ENCODE data around the gene KLK12.

KLK12 gene

GRCh38 chr19:51034704-51035103 is at the start of gene KLK12:
Gene KLK12 (minus strand): TSS chr19:51035002. CDS start chr19:51034621, 381 bp downstream.
- no peak for DNase-seq (ENCODE audit: low read depth in 2 of 2, low spot score in 1 of 2)

GRCh38 chr19:51084505-51084904 is 49.7 kb upstream of the KLK12 start:
- no peak for DNase-seq (ENCODE audit: low read depth in 2 of 2, low spot score in 1 of 2)

- no peak for DNase-seq (ENCODE audit: low read depth in 2 of 2, low spot score in 1 of 2)
Observed at GRCh38 chr19:51083783-51084182, 49.0 kb upstream of the KLK12 start.

GRCh38 chr19:51083181-51083580 is 48.4 kb upstream of the KLK12 start:
- no peak for DNase-seq (ENCODE audit: low read depth in 2 of 2, low spot score in 1 of 2)

- DNase-seq (ENCODE audit: low read depth in 2 of 2, low spot score in 1 of 2): no peak
Observed at GRCh38 chr19:51082611-51083010, 47.8 kb upstream of the KLK12 start, which contains the start of gene KLK14. Gene KLK14 (minus strand): TSS chr19:51082887. CDS start chr19:51082614, 273 bp downstream.

GRCh38 chr19:51081476-51081875 is 46.7 kb upstream of the KLK12 start:
- DNase-seq (ENCODE audit: low read depth in 2 of 2, low spot score in 1 of 2): no peak

- DNase-seq (ENCODE audit: low read depth in 2 of 2, low spot score in 1 of 2): no peak
Observed at GRCh38 chr19:51079481-51080110, 44.8 kb upstream of the KLK12 start.

GRCh38 chr19:51078731-51079130 is 43.9 kb upstream of the KLK12 start:
- DNase-seq (ENCODE audit: low read depth in 2 of 2, low spot score in 1 of 2): no peak

- DNase-seq (ENCODE audit: low read depth in 2 of 2, low spot score in 1 of 2): no peak
Observed at GRCh38 chr19:51078104-51078503, 43.3 kb upstream of the KLK12 start.

GRCh38 chr19:51076631-51077213 is 41.9 kb upstream of the KLK12 start:
- no peak for DNase-seq (ENCODE audit: low read depth in 2 of 2, low spot score in 1 of 2)

- DNase-seq (ENCODE audit: low read depth in 2 of 2, low spot score in 1 of 2): no peak
Observed at GRCh38 chr19:51075998-51076397, 41.2 kb upstream of the KLK12 start.

GRCh38 chr19:51071095-51071405 is 36.2 kb upstream of the KLK12 start:
- no peak for DNase-seq (ENCODE audit: low read depth in 2 of 2, low spot score in 1 of 2)

GRCh38 chr19:51070334-51071094 is 35.7 kb upstream of the KLK12 start:
- no peak for DNase-seq (ENCODE audit: low read depth in 2 of 2, low spot score in 1 of 2)

- no peak for DNase-seq (ENCODE audit: low read depth in 2 of 2, low spot score in 1 of 2)
Observed at GRCh38 chr19:51066393-51067186, 31.8 kb upstream of the KLK12 start.

- no peak for DNase-seq (ENCODE audit: low read depth in 2 of 2, low spot score in 1 of 2)
Observed at GRCh38 chr19:51065221-51065960, 30.6 kb upstream of the KLK12 start.

- DNase-seq (ENCODE audit: low read depth in 2 of 2, low spot score in 1 of 2): no peak
Observed at GRCh38 chr19:51064534-51065220, 29.9 kb upstream of the KLK12 start, which contains the start of gene KLK13. Gene KLK13 (minus strand): TSS chr19:51065092. CDS start chr19:51065067, 25 bp downstream.

GRCh38 chr19:51063664-51064063 is 28.9 kb upstream of the KLK12 start:
- no peak for DNase-seq (ENCODE audit: low read depth in 2 of 2, low spot score in 1 of 2)

- no peak for DNase-seq (ENCODE audit: low read depth in 2 of 2, low spot score in 1 of 2)
Observed at GRCh38 chr19:51060973-51061372, 26.2 kb upstream of the KLK12 start.

- no peak for DNase-seq (ENCODE audit: low read depth in 2 of 2, low spot score in 1 of 2)
Observed at GRCh38 chr19:51060336-51060735, 25.5 kb upstream of the KLK12 start.

GRCh38 chr19:51059715-51060114 is 24.9 kb upstream of the KLK12 start:
- no peak for DNase-seq (ENCODE audit: low read depth in 2 of 2, low spot score in 1 of 2)
